Body of pancreas (tissue), 4 donors: Measurements from ENCODE around the gene TTC3.

Experiments used
- POLR2A ChIP-seq, 3 donors: fragments of 450-650 bp; IDR thresholded peaks; one replicate each; pipeline ENCODE4 v1.6.1; 2016; ENCODE audit warnings: antibody characterized with exemption in 3 of 3, mild to moderate bottlenecking in 2 of 3
- TF ChIP-seq, protein P1 (sequence below), 7 experiments: fragments of 450-650 bp in 4 of 7; fragments of 200-600 bp in 3 of 7; sonication (generic) in 3 of 7; IDR thresholded peaks; one replicate each; pipeline ENCODE4 v1.5.1; 2016 to 2019; ENCODE audit warnings: antibody characterized with exemption in 7 of 7

DNA sequence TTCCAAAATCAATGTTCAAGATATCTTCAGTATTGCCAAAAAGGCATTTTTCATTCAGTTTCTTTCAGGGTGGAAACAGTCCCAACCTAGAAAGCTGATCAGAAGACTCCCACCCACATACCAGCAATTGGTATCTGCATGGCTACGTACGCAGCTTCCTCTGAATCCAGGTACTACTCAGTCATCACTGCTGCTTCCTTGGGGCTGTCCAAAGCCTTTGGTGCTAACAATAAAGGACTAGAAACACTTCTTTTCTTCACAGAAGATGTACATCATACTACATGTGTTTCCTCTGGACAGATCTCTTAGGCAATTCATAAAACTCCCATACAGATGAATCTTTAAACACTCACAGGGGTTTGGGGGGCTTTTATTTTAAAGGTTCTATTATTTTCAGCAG, 164.3 kb downstream of the TTC3 start:
- TF ChIP-seq, protein P1, sequence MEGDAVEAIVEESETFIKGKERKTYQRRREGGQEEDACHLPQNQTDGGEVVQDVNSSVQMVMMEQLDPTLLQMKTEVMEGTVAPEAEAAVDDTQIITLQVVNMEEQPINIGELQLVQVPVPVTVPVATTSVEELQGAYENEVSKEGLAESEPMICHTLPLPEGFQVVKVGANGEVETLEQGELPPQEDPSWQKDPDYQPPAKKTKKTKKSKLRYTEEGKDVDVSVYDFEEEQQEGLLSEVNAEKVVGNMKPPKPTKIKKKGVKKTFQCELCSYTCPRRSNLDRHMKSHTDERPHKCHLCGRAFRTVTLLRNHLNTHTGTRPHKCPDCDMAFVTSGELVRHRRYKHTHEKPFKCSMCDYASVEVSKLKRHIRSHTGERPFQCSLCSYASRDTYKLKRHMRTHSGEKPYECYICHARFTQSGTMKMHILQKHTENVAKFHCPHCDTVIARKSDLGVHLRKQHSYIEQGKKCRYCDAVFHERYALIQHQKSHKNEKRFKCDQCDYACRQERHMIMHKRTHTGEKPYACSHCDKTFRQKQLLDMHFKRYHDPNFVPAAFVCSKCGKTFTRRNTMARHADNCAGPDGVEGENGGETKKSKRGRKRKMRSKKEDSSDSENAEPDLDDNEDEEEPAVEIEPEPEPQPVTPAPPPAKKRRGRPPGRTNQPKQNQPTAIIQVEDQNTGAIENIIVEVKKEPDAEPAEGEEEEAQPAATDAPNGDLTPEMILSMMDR (IDR thresholded peaks at IDR 0.05), result no peak
- no peak for TF ChIP-seq POLR2A (IDR thresholded peaks at IDR 0.05)
